Measurements from ENCODE around the gene GALK2.

GRCh38 chr15:49309889-49310288 lies 139.8 kb downstream of the GALK2 start:
- TF ChIP-seq CTCF (conservative IDR thresholded peaks at IDR 0.05; ENCODE audit: low read depth, low read length) (no peak), MXI1 (IDR thresholded peaks at IDR 0.05; ENCODE audit: borderline replicate concordance, low read depth, low read length) (no peak), POLR2A (IDR thresholded peaks at IDR 0.05; ENCODE audit: low read depth, low read length) (no peak), SMC3 (IDR thresholded peaks at IDR 0.05; ENCODE audit: low read depth, low read length) (no peak), FOS (IDR thresholded peaks at IDR 0.05; ENCODE audit: low read depth, low read length) (no peak), USF2 (IDR thresholded peaks at IDR 0.05; ENCODE audit: low read depth, low read length) (no peak)
